ENCODE measurements around the gene CRABP1.
A peak's percentile ranks its signal among the peaks of the same experiment; 100 is the strongest.

- TF ChIP-seq, protein P1, sequence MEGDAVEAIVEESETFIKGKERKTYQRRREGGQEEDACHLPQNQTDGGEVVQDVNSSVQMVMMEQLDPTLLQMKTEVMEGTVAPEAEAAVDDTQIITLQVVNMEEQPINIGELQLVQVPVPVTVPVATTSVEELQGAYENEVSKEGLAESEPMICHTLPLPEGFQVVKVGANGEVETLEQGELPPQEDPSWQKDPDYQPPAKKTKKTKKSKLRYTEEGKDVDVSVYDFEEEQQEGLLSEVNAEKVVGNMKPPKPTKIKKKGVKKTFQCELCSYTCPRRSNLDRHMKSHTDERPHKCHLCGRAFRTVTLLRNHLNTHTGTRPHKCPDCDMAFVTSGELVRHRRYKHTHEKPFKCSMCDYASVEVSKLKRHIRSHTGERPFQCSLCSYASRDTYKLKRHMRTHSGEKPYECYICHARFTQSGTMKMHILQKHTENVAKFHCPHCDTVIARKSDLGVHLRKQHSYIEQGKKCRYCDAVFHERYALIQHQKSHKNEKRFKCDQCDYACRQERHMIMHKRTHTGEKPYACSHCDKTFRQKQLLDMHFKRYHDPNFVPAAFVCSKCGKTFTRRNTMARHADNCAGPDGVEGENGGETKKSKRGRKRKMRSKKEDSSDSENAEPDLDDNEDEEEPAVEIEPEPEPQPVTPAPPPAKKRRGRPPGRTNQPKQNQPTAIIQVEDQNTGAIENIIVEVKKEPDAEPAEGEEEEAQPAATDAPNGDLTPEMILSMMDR (conservative IDR thresholded peaks at IDR 0.05), result peak; percentile 46
- no peak for TF ChIP-seq EZH2 (IDR thresholded peaks at IDR 0.05; ENCODE audit: low read depth)
Observed at GRCh38 chr15:78396976-78397375, 56.8 kb downstream of the CRABP1 start.

Data from PC-9 (cell line).